MM.1S (cell line): ENCODE results near the gene SLC8A1.

Source experiments
- DNase-seq: peaks from one replicate; pipeline ENCODE4 v3.0.0-alpha.2; 2015
- H2AFZ ChIP-seq: fragments of 300-600 bp; sonication (generic); 2 replicates; pipeline ENCODE4 v1.6.0; 2016; ENCODE audit warnings: antibody characterized with exemption, low read length
- H3F3A ChIP-seq: fragments of 300-600 bp; sonication (generic); 2 replicates; pipeline ENCODE4 v1.6.1; 2016; ENCODE audit warnings: mild to moderate bottlenecking, antibody characterized with exemption, low read length, moderate library complexity, mixed read lengths; ENCODE audit not compliant: insufficient read depth
- H3K27ac ChIP-seq: fragments of 300-600 bp; sonication (generic); 2 replicates; pipeline ENCODE4 v1.5.1; 2016; ENCODE audit warnings: mild to moderate bottlenecking, low read length
- H3K27me3 ChIP-seq: fragments of 300-600 bp; sonication (generic); replicated peaks from 2 replicates; pipeline ENCODE4 v1.6.0; 2016; ENCODE audit warnings: low read length; ENCODE audit not compliant: insufficient read depth
- H3K36me3 ChIP-seq: fragments of 300-600 bp; sonication (generic); replicated peaks from 2 replicates; pipeline ENCODE4 v1.6.1; 2016; ENCODE audit warnings: mild to moderate bottlenecking, low read length, mixed read lengths; ENCODE audit not compliant: insufficient read depth
- H3K4me1 ChIP-seq: fragments of 300-600 bp; sonication (generic); 2 replicates; pipeline ENCODE4 v1.6.1; 2016; ENCODE audit warnings: low read length, mixed read lengths
- H3K4me2 ChIP-seq: fragments of 300-600 bp; sonication (generic); 2 replicates; pipeline ENCODE4 v1.6.0; 2016; ENCODE audit warnings: low read depth, low read length
- H3K4me3 ChIP-seq: fragments of 300-600 bp; sonication (generic); 2 replicates; pipeline ENCODE4 v1.5.1; 2016; ENCODE audit warnings: low read length, mixed read lengths
- H3K79me2 ChIP-seq: fragments of 300-600 bp; sonication (generic); 2 replicates; pipeline ENCODE4 v1.6.1; 2016; ENCODE audit warnings: mixed run types, low read length, mixed read lengths
- H3K9ac ChIP-seq: fragments of 300-600 bp; sonication (generic); 2 replicates; pipeline ENCODE4 v1.6.1; 2016; ENCODE audit warnings: low read length, mixed read lengths
- H3K9me2 ChIP-seq: fragments of 300-600 bp; sonication (generic); replicated peaks from 2 replicates; pipeline ENCODE4 v1.6.1; 2016; ENCODE audit warnings: mild to moderate bottlenecking, low read length, mixed read lengths; ENCODE audit not compliant: insufficient read depth
- H3K9me3 ChIP-seq: fragments of 300-600 bp; sonication (generic); replicated peaks from 2 replicates; pipeline ENCODE4 v1.6.1; 2016; ENCODE audit warnings: mild to moderate bottlenecking, low read length, mixed read lengths; ENCODE audit not compliant: insufficient read depth
- H4K20me1 ChIP-seq: fragments of 300-600 bp; sonication (generic); 2 replicates; pipeline ENCODE4 v1.6.1; 2016; ENCODE audit warnings: mild to moderate bottlenecking, low read length, moderate library complexity, mixed read lengths; ENCODE audit not compliant: insufficient read depth
- EZH2 ChIP-seq: fragments of 300-600 bp; sonication (generic); optimal IDR thresholded peaks from 2 replicates; pipeline ENCODE3; 2017; ENCODE audit warnings: low read depth, mild to moderate bottlenecking, antibody characterized with exemption, low read length, mixed read lengths
- EZH2phosphoT487 ChIP-seq: fragments of 300-600 bp; sonication (generic); IDR thresholded peaks from 2 replicates; pipeline ENCODE4 v1.6.1; 2018; ENCODE audit warnings: antibody characterized with exemption, low read length
- TF ChIP-seq, protein P1 (sequence below): fragments of 300-600 bp; sonication (generic); IDR thresholded peaks from 2 replicates; pipeline ENCODE4 v1.5.1; 2016; ENCODE audit warnings: antibody characterized with exemption, low read length, mixed read lengths

Gene SLC8A1

GRCh38 chr2:40169430-40169829, 282.5 kb downstream of the SLC8A1 start:
- H3K4me1 ChIP-seq, result peaks cover 11% of the 10 kb centered on the region
- no peak overlapping the region for H3K27ac ChIP-seq
- H3K4me2 ChIP-seq, result no peak overlapping the region
- no peaks in the 10 kb centered on the region for H3K9me3 ChIP-seq
- H3K4me3 ChIP-seq, result no peak overlapping the region
- no peaks in the 10 kb centered on the region for H4K20me1 ChIP-seq
- DNase-seq, result no peak
- TF ChIP-seq EZH2phosphoT487 (no peak), EZH2 (no peak)
- TF ChIP-seq, protein P1, sequence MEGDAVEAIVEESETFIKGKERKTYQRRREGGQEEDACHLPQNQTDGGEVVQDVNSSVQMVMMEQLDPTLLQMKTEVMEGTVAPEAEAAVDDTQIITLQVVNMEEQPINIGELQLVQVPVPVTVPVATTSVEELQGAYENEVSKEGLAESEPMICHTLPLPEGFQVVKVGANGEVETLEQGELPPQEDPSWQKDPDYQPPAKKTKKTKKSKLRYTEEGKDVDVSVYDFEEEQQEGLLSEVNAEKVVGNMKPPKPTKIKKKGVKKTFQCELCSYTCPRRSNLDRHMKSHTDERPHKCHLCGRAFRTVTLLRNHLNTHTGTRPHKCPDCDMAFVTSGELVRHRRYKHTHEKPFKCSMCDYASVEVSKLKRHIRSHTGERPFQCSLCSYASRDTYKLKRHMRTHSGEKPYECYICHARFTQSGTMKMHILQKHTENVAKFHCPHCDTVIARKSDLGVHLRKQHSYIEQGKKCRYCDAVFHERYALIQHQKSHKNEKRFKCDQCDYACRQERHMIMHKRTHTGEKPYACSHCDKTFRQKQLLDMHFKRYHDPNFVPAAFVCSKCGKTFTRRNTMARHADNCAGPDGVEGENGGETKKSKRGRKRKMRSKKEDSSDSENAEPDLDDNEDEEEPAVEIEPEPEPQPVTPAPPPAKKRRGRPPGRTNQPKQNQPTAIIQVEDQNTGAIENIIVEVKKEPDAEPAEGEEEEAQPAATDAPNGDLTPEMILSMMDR, result no peak
- no peak overlapping the region for H2AFZ ChIP-seq
- H3K79me2 ChIP-seq, result no peaks in the 10 kb centered on the region
- H3K36me3 ChIP-seq, result no peaks in the 10 kb centered on the region
- no peaks in the 10 kb centered on the region for H3K9me2 ChIP-seq
- H3K9ac ChIP-seq, result no peak overlapping the region
- H3F3A ChIP-seq, result no peaks in the 10 kb centered on the region
- H3K27me3 ChIP-seq, result no peaks in the 10 kb centered on the region

DNA sequence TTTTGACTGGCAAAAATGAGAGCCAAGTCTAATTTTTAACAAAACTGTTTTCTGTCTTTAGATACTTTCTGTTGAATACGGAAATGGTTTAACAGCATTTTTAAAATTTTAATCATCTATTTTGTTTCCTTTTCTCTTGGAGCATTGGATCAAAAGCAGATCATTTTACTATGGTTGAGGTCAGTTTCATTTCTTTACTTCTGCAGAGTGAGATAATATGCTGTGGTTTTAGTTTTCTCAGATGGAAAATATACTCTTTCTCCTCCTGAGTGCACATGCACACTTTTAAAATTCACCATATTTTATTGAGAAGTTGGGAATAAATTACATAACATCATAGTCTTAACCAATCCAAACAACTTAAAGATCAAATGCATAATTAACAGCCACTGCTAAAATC, 283.3 kb downstream of the SLC8A1 start:
- no peak for TF ChIP-seq EZH2
- no peak overlapping the region for H3K4me2 ChIP-seq
- H3K4me1 ChIP-seq, result peaks cover 11% of the 10 kb centered on the region
- no peaks in the 10 kb centered on the region for H3K9me2 ChIP-seq
- H3K27ac ChIP-seq, result no peak overlapping the region
- H3K4me3 ChIP-seq, result no peak overlapping the region
- no peaks in the 10 kb centered on the region for H3F3A ChIP-seq
- no peaks in the 10 kb centered on the region for H3K27me3 ChIP-seq
- H3K9ac ChIP-seq, result no peak overlapping the region
- peak; percentile 27 for DNase-seq
- no peak overlapping the region for H2AFZ ChIP-seq
- no peaks in the 10 kb centered on the region for H3K9me3 ChIP-seq
- H4K20me1 ChIP-seq, result no peaks in the 10 kb centered on the region
- H3K36me3 ChIP-seq, result no peaks in the 10 kb centered on the region
- H3K79me2 ChIP-seq, result no peaks in the 10 kb centered on the region

DNA sequence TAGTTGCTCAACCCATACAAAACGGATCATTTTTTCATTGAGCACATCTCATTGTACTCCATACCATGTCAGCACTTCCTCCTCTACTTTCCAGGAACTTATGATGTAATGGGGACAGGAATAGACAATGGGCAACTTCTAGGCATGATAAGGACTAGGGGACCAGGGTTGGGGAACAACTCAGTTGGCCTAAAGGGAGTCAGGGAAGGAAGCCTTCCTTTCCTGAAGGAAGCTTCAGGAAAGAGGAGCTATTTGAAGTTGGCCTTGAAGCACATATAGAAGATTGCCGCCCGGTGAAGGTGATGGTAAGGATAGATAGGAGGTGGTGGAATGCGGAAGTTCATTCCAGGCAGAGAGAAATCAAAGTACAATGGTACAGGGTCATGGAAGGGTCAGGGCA, 283.9 kb downstream of the SLC8A1 start:
- no peak overlapping the region for H3K4me2 ChIP-seq
- H3F3A ChIP-seq, result no peaks in the 10 kb centered on the region
- H4K20me1 ChIP-seq, result no peaks in the 10 kb centered on the region
- H3K9me2 ChIP-seq, result no peaks in the 10 kb centered on the region
- no peak overlapping the region for H3K27ac ChIP-seq
- no peak overlapping the region for H3K9ac ChIP-seq
- no peak for TF ChIP-seq EZH2
- TF ChIP-seq, protein P1, result no peak
- no peak for TF ChIP-seq EZH2phosphoT487
- H3K27me3 ChIP-seq, result no peaks in the 10 kb centered on the region
- H2AFZ ChIP-seq, result no peak overlapping the region
- H3K36me3 ChIP-seq, result no peaks in the 10 kb centered on the region
- no peak for DNase-seq
- peaks cover 11% of the 10 kb centered on the region for H3K4me1 ChIP-seq
- no peak overlapping the region for H3K4me3 ChIP-seq
- H3K79me2 ChIP-seq, result no peaks in the 10 kb centered on the region
- no peaks in the 10 kb centered on the region for H3K9me3 ChIP-seq

GRCh38 chr2:40166006-40166405, 285.9 kb downstream of the SLC8A1 start:
- Histone ChIP-seq H3K4me2 (no peak overlapping the region), H4K20me1 (no peaks in the 10 kb centered on the region), H3K36me3 (no peaks in the 10 kb centered on the region), H3K27ac (no peak overlapping the region), H3K9ac (no peak overlapping the region), H3K4me1 (peaks cover 14% of the 10 kb centered on the region), H3K9me2 (no peaks in the 10 kb centered on the region), H3F3A (no peaks in the 10 kb centered on the region), H3K4me3 (no peak overlapping the region), H3K27me3 (no peaks in the 10 kb centered on the region), H3K79me2 (no peaks in the 10 kb centered on the region), H2AFZ (no peak overlapping the region), H3K9me3 (no peaks in the 10 kb centered on the region)
- DNase-seq, result no peak
- TF ChIP-seq EZH2 (no peak), EZH2phosphoT487 (no peak)
- TF ChIP-seq, protein P1, result no peak
